ENCODE data around the gene IL36A.

Gene IL36A

GRCh38 chr2:113050921-113051895, 45.9 kb downstream of the IL36A start:
- DNase-seq (ENCODE audit: low spot score) = no peak

GRCh38 chr2:113052396-113052917, 47.2 kb downstream of the IL36A start, which contains the start of gene IL36B:
Gene IL36B, minus strand, starts transcription at chr2:113052867.
- no peak for DNase-seq (ENCODE audit: low spot score)

DNA sequence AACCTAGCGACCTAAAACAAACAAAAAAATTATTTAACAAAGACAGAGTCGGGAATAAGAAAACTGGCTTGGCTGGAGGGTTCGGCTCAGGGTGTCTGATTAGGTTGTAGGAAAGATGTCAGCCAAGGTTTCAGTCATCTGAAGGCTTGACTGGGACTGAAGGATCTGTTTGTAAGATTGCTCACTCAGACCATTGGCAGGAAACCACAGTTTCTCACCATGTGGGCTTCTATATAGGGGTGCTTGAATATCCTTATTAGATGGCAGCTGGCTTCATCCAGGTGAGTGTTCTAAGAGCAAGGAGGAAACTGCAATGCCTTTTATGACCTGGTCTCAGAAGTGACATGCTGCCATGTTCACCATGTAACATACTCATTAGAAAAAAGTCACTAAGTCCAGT, 48.4 kb downstream of the IL36A start:
- DNase-seq (ENCODE audit: low spot score) = no peak

- no peak for DNase-seq (ENCODE audit: low spot score)
Observed at GRCh38 chr2:113054066-113054465, 48.8 kb downstream of the IL36A start.

DNA sequence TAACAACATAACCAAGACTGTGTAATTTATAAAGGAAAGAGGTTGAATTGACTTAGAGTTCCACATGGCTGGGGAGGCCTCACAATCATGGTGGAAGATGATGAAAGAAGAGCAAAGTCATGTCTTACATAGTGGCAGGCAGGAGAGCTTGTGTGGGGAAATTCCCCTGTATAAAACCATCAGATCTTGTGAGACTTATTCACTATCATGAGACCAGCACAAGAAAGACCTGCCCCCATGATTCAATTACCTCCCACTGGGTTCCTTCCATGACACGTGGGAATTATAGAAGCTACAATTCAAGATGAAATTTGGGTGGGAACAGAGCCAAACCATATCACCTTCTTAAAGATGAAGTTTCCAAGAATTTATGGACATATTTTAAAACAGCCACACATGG, 51.3 kb downstream of the IL36A start:
- no peak for DNase-seq (ENCODE audit: low spot score)

- DNase-seq (ENCODE audit: low spot score) = no peak
Observed at GRCh38 chr2:113057117-113057516, 51.9 kb downstream of the IL36A start.

Measured in COLO829 (cell line).